WI38 (cell line): ENCODE data around the gene NEDD4L.
"Not testable (repeated sequence)": the region's sequence is repeated elsewhere in the genome, so short reads cannot be mapped to it uniquely, and the experiment has no call there.

Experiments
- H3K4me3 ChIP-seq: 2 replicates; pipeline ENCODE4 v1.5.1; 2011; ENCODE audit warnings: low read depth, mild to moderate bottlenecking, control low read depth, low read length
- TF ChIP-seq, protein P1 (sequence below): IDR thresholded peaks from 2 replicates; pipeline ENCODE4 v1.5.1; 2012; ENCODE audit warnings: low read depth, mild to moderate bottlenecking, control low read depth, low read length

The NEDD4L gene

DNA sequence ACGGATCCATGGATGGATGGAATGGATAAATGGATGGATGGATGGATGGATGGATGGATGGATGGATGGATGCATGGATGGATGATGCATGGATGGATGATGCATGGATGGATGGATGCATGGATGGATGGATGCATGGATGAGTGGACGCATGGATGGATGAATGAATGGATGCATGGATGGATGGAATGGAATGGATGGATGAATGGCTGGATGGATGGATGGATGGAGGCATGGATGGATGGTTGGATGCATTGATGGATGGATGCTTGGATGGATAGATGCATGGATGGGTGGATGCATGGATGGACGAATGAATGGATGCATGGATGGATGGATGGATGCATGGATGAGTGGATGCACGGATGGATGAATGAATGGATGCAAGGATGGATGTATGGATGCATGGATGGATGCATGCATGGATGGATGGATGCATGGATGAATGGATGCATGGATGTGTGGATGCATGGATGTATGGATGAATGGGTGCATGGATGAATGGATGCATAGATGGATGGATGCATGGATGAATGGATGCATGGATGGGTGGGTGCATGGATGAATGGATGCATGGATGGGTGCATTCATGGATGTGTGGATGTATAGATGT, 375.7 kb downstream of the NEDD4L start:
- no peak overlapping the region for H3K4me3 ChIP-seq
- TF ChIP-seq, protein P1, sequence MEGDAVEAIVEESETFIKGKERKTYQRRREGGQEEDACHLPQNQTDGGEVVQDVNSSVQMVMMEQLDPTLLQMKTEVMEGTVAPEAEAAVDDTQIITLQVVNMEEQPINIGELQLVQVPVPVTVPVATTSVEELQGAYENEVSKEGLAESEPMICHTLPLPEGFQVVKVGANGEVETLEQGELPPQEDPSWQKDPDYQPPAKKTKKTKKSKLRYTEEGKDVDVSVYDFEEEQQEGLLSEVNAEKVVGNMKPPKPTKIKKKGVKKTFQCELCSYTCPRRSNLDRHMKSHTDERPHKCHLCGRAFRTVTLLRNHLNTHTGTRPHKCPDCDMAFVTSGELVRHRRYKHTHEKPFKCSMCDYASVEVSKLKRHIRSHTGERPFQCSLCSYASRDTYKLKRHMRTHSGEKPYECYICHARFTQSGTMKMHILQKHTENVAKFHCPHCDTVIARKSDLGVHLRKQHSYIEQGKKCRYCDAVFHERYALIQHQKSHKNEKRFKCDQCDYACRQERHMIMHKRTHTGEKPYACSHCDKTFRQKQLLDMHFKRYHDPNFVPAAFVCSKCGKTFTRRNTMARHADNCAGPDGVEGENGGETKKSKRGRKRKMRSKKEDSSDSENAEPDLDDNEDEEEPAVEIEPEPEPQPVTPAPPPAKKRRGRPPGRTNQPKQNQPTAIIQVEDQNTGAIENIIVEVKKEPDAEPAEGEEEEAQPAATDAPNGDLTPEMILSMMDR: no peak

- TF ChIP-seq, protein P1: no peak
- H3K4me3 ChIP-seq: no peak overlapping the region
Measured at GRCh38 chr18:58426611-58427010, 382.6 kb downstream of the NEDD4L start.

- no peak overlapping the region for H3K4me3 ChIP-seq
- TF ChIP-seq, protein P1: no peak
Measured at GRCh38 chr18:58427321-58427720, 383.3 kb downstream of the NEDD4L start.

DNA sequence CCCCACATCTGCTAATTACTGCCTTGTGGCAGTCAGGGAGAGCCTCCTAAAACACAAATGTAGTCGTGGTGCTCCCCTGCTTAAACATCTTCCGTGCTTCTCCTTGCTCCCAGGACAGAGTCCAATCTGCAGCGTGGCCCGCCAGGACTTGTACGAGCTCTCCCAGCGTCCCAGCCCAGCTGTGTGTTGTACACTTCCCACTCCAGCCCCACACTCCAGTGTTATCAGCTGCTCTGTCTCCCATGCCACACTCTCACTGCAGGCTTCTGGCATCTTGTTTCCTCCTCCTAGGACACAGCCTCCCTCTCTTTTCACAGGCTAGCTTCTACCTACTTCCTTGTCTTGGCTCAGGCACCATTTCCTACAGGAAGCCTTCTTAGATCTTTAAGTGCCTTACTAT, 385.4 kb downstream of the NEDD4L start:
- TF ChIP-seq, protein P1: no peak
- H3K4me3 ChIP-seq: no peak overlapping the region

DNA sequence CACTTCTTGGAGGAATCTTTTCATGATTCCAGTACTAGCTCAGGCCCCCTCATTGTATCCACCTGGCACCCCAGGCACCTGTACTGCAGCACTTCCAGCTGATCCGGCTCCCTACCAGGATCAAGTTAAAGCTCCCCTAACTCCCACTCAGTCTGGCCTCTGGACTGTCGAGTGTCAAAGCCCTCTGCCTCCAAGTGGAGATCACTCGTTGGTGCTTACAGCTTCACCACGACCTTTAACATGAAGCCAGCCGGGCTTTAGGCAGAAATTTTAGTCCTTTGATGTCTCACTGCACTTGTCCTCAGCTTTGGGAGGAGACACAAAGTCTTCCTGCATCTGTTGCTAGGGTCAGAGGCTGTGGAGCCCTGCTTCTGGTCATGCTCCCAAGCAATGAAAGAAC, 387.2 kb downstream of the NEDD4L start:
- H3K4me3 ChIP-seq: no peak overlapping the region
- TF ChIP-seq, protein P1: no peak

GRCh38 chr18:58432050-58432727, 388.2 kb downstream of the NEDD4L start:
- TF ChIP-seq, protein P1: no peak
- H3K4me3 ChIP-seq: no peak overlapping the region

DNA sequence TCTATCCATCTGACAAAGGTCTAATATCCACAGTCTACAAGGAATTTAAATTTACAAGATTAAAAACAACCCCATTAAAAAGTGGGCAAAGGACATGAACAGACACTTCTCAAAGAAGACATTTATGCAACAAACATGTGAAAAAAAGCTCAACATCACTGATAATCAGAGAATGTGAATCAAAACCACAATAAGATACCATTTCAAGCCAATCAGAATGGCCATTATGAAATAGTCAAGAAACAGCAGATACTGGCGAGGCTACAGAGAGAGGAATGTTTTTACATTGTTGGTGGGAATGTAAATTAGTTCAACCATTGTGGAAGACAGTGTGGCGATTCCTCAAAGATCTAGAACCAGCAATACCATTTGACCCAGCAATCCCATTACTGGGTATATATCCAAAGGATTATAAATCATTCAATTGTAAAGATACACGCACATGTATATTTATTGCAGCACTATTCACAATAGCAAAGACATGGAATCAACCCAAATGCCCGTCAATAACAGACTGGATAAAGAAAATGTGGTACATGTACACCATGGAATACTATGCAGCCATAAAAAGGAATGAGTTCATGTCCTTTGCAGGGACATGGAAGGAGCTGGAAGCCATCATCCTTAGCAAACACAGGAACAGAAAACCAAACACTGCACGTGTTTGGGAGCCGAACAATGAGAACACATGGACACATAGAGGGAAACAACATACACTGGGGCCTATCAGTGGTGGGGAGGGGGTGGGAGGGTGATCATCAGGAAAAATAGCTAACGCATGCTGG, 391.4 kb downstream of the NEDD4L start:
- not testable (repeated sequence) for H3K4me3 ChIP-seq
